Measurements from ENCODE around the gene DISP2.

Gene DISP2

GRCh38 chr15:40415226-40415625 lies 57.2 kb downstream of the DISP2 start:
- H3K27ac ChIP-seq, result no peak overlapping the region
- TF ChIP-seq ZFX (IDR thresholded peaks at IDR 0.05) (no peak), CTCF (conservative IDR thresholded peaks at IDR 0.05) (no peak)

- TF ChIP-seq ZFX (IDR thresholded peaks at IDR 0.05), result no peak
- no peak for TF ChIP-seq CTCF (conservative IDR thresholded peaks at IDR 0.05)
- no peak overlapping the region for H3K27ac ChIP-seq
Measured at GRCh38 chr15:40416056-40416455, 58.0 kb downstream of the DISP2 start.

GRCh38 chr15:40418126-40418525 lies 60.1 kb downstream of the DISP2 start:
- TF ChIP-seq CTCF (conservative IDR thresholded peaks at IDR 0.05), result no peak
- H3K27ac ChIP-seq, result peak overlapping the region; percentile 89; the same call in 1 of the 2 replicates

- TF ChIP-seq CTCF (conservative IDR thresholded peaks at IDR 0.05), result no peak
- 0 out of 2 replicates have a peak, but pooled peaks have one; percentile 17 for TF ChIP-seq ZFX (IDR thresholded peaks at IDR 0.05)
- peak overlapping the region; percentile 89 for H3K27ac ChIP-seq
Measured at GRCh38 chr15:40420071-40420713, 62.2 kb downstream of the DISP2 start.

GRCh38 chr15:40420793-40421192 lies 62.8 kb downstream of the DISP2 start:
- TF ChIP-seq CTCF (conservative IDR thresholded peaks at IDR 0.05) (no peak), ZFX (IDR thresholded peaks at IDR 0.05) (no peak)
- peak overlapping the region; percentile 89 for H3K27ac ChIP-seq

GRCh38 chr15:40421246-40422157 lies 63.5 kb downstream of the DISP2 start:
- peak overlapping the region; percentile 89 for H3K27ac ChIP-seq
- TF ChIP-seq ZFX (IDR thresholded peaks at IDR 0.05) (no peak), CTCF (conservative IDR thresholded peaks at IDR 0.05) (peak; percentile 99)

GRCh38 chr15:40424483-40425115 lies 66.6 kb downstream of the DISP2 start:
- H3K27ac ChIP-seq, result no peak overlapping the region

More at GRCh38 chr15:40424483-40425115, 66.6 kb downstream of the DISP2 start:
- no peak for TF ChIP-seq ZFX (IDR thresholded peaks at IDR 0.05)
- TF ChIP-seq CTCF (conservative IDR thresholded peaks at IDR 0.05), result no peak

Measured in C4-2B (cell line).